ENCODE data around the gene C16orf89.
A peak's percentile ranks its signal among the peaks of the same experiment; 100 is the strongest.
"Not testable (repeated sequence)": the region's sequence is repeated elsewhere in the genome, so short reads cannot be mapped to it uniquely, and the experiment has no call there.

C16orf89 gene

GRCh38 chr16:5084099-5084731 is 18.5 kb upstream of the C16orf89 start:
- not testable (repeated sequence) for DNase-seq

GRCh38 chr16:5083646-5084045 is 17.9 kb upstream of the C16orf89 start:
- DNase-seq: not testable (repeated sequence)

GRCh38 chr16:5080996-5081395 is 15.2 kb upstream of the C16orf89 start:
- DNase-seq: not testable (repeated sequence)

- DNase-seq: not testable (repeated sequence)
These were observed 14.7 kb upstream of the C16orf89 start for GRCh38 chr16:5080461-5080860.

- DNase-seq: no peak
These were observed 12.9 kb upstream of the C16orf89 start for GRCh38 chr16:5078626-5079025.

- DNase-seq: no peak
These were observed 11.5 kb upstream of the C16orf89 start for GRCh38 chr16:5077304-5077703.

GRCh38 chr16:5075637-5076036 is 9.9 kb upstream of the C16orf89 start:
- DNase-seq: no peak

GRCh38 chr16:5073771-5074170 is 8.0 kb upstream of the C16orf89 start:
- DNase-seq: not testable (repeated sequence)

GRCh38 chr16:5073279-5073629 is 7.5 kb upstream of the C16orf89 start:
- DNase-seq: no peak

GRCh38 chr16:5072334-5073278 is 6.8 kb upstream of the C16orf89 start:
- DNase-seq: no peak

GRCh38 chr16:5071681-5072333 is 6.1 kb upstream of the C16orf89 start, which contains the start of gene ALG1:
TSS of gene ALG1 (plus strand) at chr16:5071843. CDS start at chr16:5071850, 7 bp downstream.
- peak; percentile 92 to 96 (median 96) for DNase-seq

GRCh38 chr16:5071341-5071680 is 5.6 kb upstream of the C16orf89 start:
- DNase-seq: no peak

GRCh38 chr16:5070431-5071186 is 4.9 kb upstream of the C16orf89 start:
- DNase-seq: no peak

GRCh38 chr16:5069854-5070253 is 4.1 kb upstream of the C16orf89 start:
- DNase-seq: no peak

GRCh38 chr16:5069048-5069447 is 3.3 kb upstream of the C16orf89 start:
- no peak for DNase-seq

GRCh38 chr16:5066511-5066910 is 755 bp upstream of the C16orf89 start:
- no peak for DNase-seq

- DNase-seq: no peak
These were observed 430 bp downstream of the C16orf89 start for GRCh38 chr16:5065326-5065725.

- DNase-seq: no peak
These were observed 841 bp downstream of the C16orf89 start for GRCh38 chr16:5064915-5065314.

- DNase-seq: no peak
These were observed 2.7 kb downstream of the C16orf89 start for GRCh38 chr16:5062790-5063765.

- no peak for DNase-seq
These were observed 3.7 kb downstream of the C16orf89 start for GRCh38 chr16:5062051-5062450.

GRCh38 chr16:5060073-5060641 is 5.6 kb downstream of the C16orf89 start:
- no peak for DNase-seq
